SK-N-MC (cell line): ENCODE data around the gene COPS7B.

Experiments
- EZH2 ChIP-seq: fragments of 200-600 bp; sonication (generic); IDR thresholded peaks from one replicate; pipeline ENCODE4 v1.6.1; 2017; ENCODE audit warnings: antibody characterized with exemption
- FOXP2 ChIP-seq: optimal IDR thresholded peaks from 2 replicates; pipeline ENCODE3; 2011; ENCODE audit warnings: mild to moderate bottlenecking, moderate library complexity; ENCODE audit not compliant: insufficient read depth; ENCODE audit errors: extremely low read length, control extremely low read depth
- POLR2AphosphoS5 ChIP-seq: IDR thresholded peaks from 2 replicates; pipeline ENCODE4 v1.6.1; 2012; ENCODE audit warnings: mild to moderate bottlenecking, low read depth, low read length, borderline replicate concordance

DNA sequence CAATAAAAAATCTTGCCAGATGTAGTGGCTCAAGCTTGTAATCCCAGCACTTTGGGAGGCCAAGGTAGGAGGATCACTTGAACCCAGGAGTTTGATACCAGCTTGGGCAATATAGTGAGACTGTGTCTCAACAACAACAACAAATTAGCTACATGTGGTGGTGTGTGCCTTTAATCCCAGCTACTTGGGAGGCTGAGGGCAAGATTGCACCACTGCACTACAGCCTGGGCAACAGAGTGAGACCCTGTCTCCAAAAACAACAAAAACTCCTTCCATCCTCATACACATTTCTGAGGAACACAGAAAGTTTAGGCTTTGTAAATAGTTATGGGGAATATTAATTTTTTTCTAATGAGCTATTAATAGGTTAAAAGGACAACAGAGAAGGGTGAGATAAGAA lies 22.1 kb upstream of the COPS7B start:
- TF ChIP-seq POLR2AphosphoS5 = no peak
- no peak for TF ChIP-seq EZH2
- no peak for TF ChIP-seq FOXP2
